HUES64 (cell line): Measurements from ENCODE around the gene DIAPH2.
A peak's percentile ranks its signal among the peaks of the same experiment; 100 is the strongest.

Source experiments
- H3K27ac ChIP-seq: 2 replicates; pipeline ENCODE4 v1.7.0; 2013; ENCODE audit warnings: low read depth, low read length, inconsistent platforms
- H3K27me3 ChIP-seq: 2 replicates; pipeline ENCODE4 v1.6.1; 2013; ENCODE audit warnings: mild to moderate bottlenecking, low read length; ENCODE audit not compliant: insufficient read depth
- H3K36me3 ChIP-seq: 2 replicates; pipeline ENCODE4 v1.6.1; 2013; ENCODE audit warnings: mild to moderate bottlenecking, low read length; ENCODE audit not compliant: insufficient read depth
- H3K4me1 ChIP-seq: 2 replicates; pipeline ENCODE4 v1.6.1; 2013; ENCODE audit warnings: mild to moderate bottlenecking, low read length, moderate library complexity; ENCODE audit not compliant: insufficient read depth
- H3K4me3 ChIP-seq: 2 replicates; pipeline ENCODE4 v1.5.1; 2013; ENCODE audit warnings: mild to moderate bottlenecking, low read length, moderate library complexity
- H3K9ac ChIP-seq: 2 replicates; pipeline ENCODE4 v1.6.1; 2013; ENCODE audit warnings: mild to moderate bottlenecking, low read depth, low read length
- H3K9me3 ChIP-seq: 2 replicates; pipeline ENCODE4 v1.6.1; 2013; ENCODE audit warnings: low read depth, low read length; ENCODE audit not compliant: insufficient read depth
- WGBS: fragments of 150-250, 120-280 bp; methylation state at CpG from one replicate; pipeline ENCODE4 v1.1.7; 2013; ENCODE audit warnings: missing lambda C conversion rate; 5-methylcytosine and 5-hydroxymethylcytosine counted together

Gene DIAPH2

GRCh38 chrX:97238632-97239031 lies 554.0 kb downstream of the DIAPH2 start:
- Histone ChIP-seq H3K9me3 (no peaks in the 10 kb centered on the region), H3K4me1 (0 out of 2 replicates have a peak, but pooled peaks cover 8% of the 10 kb centered on the region), H3K9ac (no peak overlapping the region), H3K4me3 (no peak overlapping the region), H3K27ac (no peak overlapping the region), H3K27me3 (no peaks in the 10 kb centered on the region), H3K36me3 (no peaks in the 10 kb centered on the region)
- no CpG with 5 or more reads among the region's 5 CpGs for WGBS

GRCh38 chrX:97252111-97252510 lies 567.5 kb downstream of the DIAPH2 start:
- Histone ChIP-seq H3K9me3 (no peaks in the 10 kb centered on the region), H3K27me3 (no peaks in the 10 kb centered on the region), H3K4me3 (no peak overlapping the region), H3K36me3 (no peaks in the 10 kb centered on the region), H3K27ac (no peak overlapping the region), H3K4me1 (0 out of 2 replicates have a peak, but pooled peaks cover 6% of the 10 kb centered on the region), H3K9ac (no peak overlapping the region)
- 18% methylated on average over 3 of the region's 3 CpGs for WGBS

- Histone ChIP-seq H3K9ac (no peak overlapping the region), H3K4me1 (no peaks in the 10 kb centered on the region), H3K4me3 (no peak overlapping the region), H3K9me3 (no peaks in the 10 kb centered on the region), H3K27ac (no peak overlapping the region), H3K36me3 (no peaks in the 10 kb centered on the region), H3K27me3 (no peaks in the 10 kb centered on the region)
- 92% methylated on average over 5 of the region's 5 CpGs for WGBS
Observed at GRCh38 chrX:97260679-97261078, 576.0 kb downstream of the DIAPH2 start.

- Histone ChIP-seq H3K4me3 (no peak overlapping the region), H3K9ac (no peak overlapping the region), H3K27ac (no peak overlapping the region), H3K27me3 (no peaks in the 10 kb centered on the region), H3K9me3 (no peaks in the 10 kb centered on the region), H3K36me3 (no peaks in the 10 kb centered on the region), H3K4me1 (peaks cover 13% of the 10 kb centered on the region)
- 94% methylated on average over 1 of the region's 2 CpGs for WGBS
Observed at GRCh38 chrX:97266406-97267121, 581.9 kb downstream of the DIAPH2 start.

GRCh38 chrX:97267396-97268181 lies 582.9 kb downstream of the DIAPH2 start:
- 90% methylated on average over 4 of the region's 4 CpGs for WGBS
- H3K9ac ChIP-seq = no peak overlapping the region
- H3K9me3 ChIP-seq = no peaks in the 10 kb centered on the region
- H3K4me1 ChIP-seq = peaks cover 13% of the 10 kb centered on the region
- H3K36me3 ChIP-seq = no peaks in the 10 kb centered on the region
- H3K27ac ChIP-seq = no peak overlapping the region
- H3K4me3 ChIP-seq = no peak overlapping the region
- no peaks in the 10 kb centered on the region for H3K27me3 ChIP-seq

- no peak overlapping the region for H3K4me3 ChIP-seq
- no peaks in the 10 kb centered on the region for H3K27me3 ChIP-seq
- H3K36me3 ChIP-seq = no peaks in the 10 kb centered on the region
- H3K4me1 ChIP-seq = peaks cover 13% of the 10 kb centered on the region
- WGBS = no CpG with 5 or more reads among the region's 2 CpGs
- no peaks in the 10 kb centered on the region for H3K9me3 ChIP-seq
- no peak overlapping the region for H3K9ac ChIP-seq
- no peak overlapping the region for H3K27ac ChIP-seq
Observed at GRCh38 chrX:97268182-97268680, 583.6 kb downstream of the DIAPH2 start.

- 0 out of 2 replicates have a peak, but pooled peaks cover 5% of the 10 kb centered on the region for H3K4me1 ChIP-seq
- H3K4me3 ChIP-seq = no peak overlapping the region
- no peaks in the 10 kb centered on the region for H3K9me3 ChIP-seq
- no peak overlapping the region for H3K27ac ChIP-seq
- 97% methylated on average over 8 of the region's 9 CpGs for WGBS
- no peaks in the 10 kb centered on the region for H3K27me3 ChIP-seq
- no peaks in the 10 kb centered on the region for H3K36me3 ChIP-seq
- no peak overlapping the region for H3K9ac ChIP-seq
Observed at GRCh38 chrX:97284531-97284930, 599.9 kb downstream of the DIAPH2 start.

- Histone ChIP-seq H3K9me3 (no peaks in the 10 kb centered on the region), H3K4me3 (no peak overlapping the region), H3K36me3 (no peaks in the 10 kb centered on the region), H3K27ac (peak overlapping the region; percentile 50; the same call in 1 of the 2 replicates), H3K9ac (no peak overlapping the region), H3K27me3 (no peaks in the 10 kb centered on the region), H3K4me1 (peaks cover 9% of the 10 kb centered on the region; the same call in 1 of the 2 replicates)
- 48% methylated on average over 1 of the region's 1 CpG for WGBS
Observed at GRCh38 chrX:97290199-97290598, 605.6 kb downstream of the DIAPH2 start.

- Histone ChIP-seq H3K27ac (no peak overlapping the region), H3K9me3 (no peaks in the 10 kb centered on the region), H3K9ac (no peak overlapping the region), H3K36me3 (no peaks in the 10 kb centered on the region), H3K27me3 (no peaks in the 10 kb centered on the region), H3K4me3 (no peak overlapping the region), H3K4me1 (peaks cover 7% of the 10 kb centered on the region; the same call in 1 of the 2 replicates)
- WGBS = 100% methylated on average over 3 of the region's 4 CpGs
Observed at GRCh38 chrX:97294041-97294440, 609.4 kb downstream of the DIAPH2 start.

- no peak overlapping the region for H3K4me3 ChIP-seq
- 92% methylated on average over 2 of the region's 2 CpGs for WGBS
- H3K9ac ChIP-seq = no peak overlapping the region
- no peaks in the 10 kb centered on the region for H3K9me3 ChIP-seq
- no peak overlapping the region for H3K27ac ChIP-seq
- H3K4me1 ChIP-seq = no peaks in the 10 kb centered on the region
- no peaks in the 10 kb centered on the region for H3K36me3 ChIP-seq
- H3K27me3 ChIP-seq = no peaks in the 10 kb centered on the region
Observed at GRCh38 chrX:97295954-97296353, 611.3 kb downstream of the DIAPH2 start.

GRCh38 chrX:97306771-97307470 lies 622.3 kb downstream of the DIAPH2 start:
- Histone ChIP-seq H3K9me3 (no peaks in the 10 kb centered on the region), H3K4me1 (peaks cover 10% of the 10 kb centered on the region), H3K27ac (no peak overlapping the region), H3K9ac (no peak overlapping the region), H3K27me3 (no peaks in the 10 kb centered on the region), H3K36me3 (no peaks in the 10 kb centered on the region), H3K4me3 (no peak overlapping the region)
- WGBS = 84% methylated on average over 1 of the region's 1 CpG
